Midbrain (tissue), 1 donor: Measurements from ENCODE around the gene SEMA5A.

Experiments used
- DNase-seq: peaks from one replicate; lab custom pipeline; 2025; lab: John Stamatoyannopoulos, UW

The SEMA5A gene

DNA sequence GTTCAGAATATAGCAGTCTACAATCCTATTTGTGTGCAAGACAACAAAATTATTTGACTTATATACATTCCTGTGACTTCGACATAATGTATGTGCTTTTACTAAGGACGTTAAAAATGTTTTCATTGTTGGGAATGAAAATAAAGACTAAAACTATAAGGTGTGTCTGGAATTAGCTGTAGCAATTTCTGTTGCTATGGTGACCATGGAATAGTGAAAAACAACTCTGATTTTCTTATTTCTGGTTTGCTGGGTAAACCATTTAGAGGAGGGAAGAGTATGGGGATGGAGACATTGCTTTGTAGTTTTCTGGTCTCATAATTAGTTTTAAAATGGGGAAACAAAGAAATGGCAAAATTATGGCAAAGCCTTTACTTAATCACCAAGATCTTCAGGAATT, 343.2 kb downstream of the SEMA5A start:
- DNase-seq = no peak

DNA sequence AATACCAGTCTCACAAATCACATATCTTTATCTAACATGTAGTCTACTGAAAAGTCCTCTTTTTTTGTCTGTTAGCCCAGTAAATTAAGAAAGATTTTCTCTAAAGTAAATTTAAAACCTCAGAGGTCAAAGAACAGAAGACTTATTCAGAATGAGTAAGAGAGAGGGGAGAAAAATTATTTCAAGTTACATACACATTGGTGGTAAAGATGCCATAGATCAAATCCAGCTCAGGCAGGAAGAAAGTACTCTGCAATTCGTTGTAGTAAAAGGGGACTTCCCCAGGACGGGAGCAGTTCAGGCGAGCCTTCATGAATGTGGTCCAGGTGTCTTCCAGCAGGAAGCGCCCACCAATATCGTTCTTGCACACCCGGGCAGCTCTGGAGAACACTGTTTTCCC, 344.1 kb downstream of the SEMA5A start:
- DNase-seq = no peak

DNA sequence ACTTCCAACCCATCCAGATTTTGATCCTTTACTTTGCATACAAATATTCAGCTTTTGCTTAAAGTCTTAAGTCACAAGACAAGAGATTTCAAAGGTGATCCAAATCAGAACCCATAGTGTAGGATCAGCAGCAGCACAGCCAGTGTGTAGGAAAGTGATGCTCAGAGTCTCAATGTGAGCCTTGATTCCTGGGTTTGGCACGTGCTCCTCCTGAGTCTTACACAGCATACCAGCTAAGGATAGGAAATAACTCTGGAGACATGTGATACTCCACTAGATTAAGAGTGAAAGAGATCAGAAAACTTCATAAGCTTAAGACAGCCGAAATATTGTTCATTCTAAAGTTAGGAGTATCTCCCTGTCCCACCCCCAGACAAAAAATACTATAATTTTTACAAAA, 344.9 kb downstream of the SEMA5A start:
- DNase-seq = no peak

DNA sequence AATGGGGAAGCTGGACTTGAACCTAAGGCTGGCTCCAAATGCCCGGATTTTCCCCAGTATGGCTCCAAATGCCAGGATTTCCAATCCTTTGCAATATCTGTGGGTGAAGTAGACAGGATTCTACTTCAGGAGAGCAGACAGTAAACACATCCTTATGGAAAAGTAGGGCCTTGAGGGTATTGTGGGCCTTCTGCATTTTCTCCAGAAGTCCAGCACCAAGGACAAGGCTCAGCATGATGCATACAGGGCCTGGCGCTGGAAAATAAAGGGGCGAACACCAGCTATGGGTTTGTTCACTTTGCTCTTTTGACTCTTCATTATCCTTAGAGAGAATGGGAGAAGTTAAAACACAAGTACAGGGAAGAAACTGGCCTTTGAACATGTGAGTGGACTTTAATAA, 347.5 kb downstream of the SEMA5A start:
- DNase-seq = no peak

DNA sequence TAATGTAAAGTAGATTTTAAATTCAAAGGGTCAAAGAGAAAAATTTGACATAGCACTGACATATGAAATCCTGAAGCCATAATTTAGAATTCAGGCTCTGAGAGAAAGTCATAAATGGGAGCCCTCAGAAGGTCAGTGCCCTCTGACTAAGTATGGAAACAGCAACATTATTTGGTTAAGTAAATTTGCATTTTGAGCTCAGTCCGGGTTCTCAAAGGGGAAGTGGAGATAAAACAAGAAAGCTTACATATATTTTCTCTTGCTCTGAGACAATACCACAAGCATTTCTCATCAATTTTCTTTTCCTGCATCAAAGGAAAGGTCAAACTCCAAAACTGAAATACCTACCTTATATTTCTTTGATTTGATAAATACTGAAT, 348.0 kb downstream of the SEMA5A start:
- DNase-seq = no peak

DNA sequence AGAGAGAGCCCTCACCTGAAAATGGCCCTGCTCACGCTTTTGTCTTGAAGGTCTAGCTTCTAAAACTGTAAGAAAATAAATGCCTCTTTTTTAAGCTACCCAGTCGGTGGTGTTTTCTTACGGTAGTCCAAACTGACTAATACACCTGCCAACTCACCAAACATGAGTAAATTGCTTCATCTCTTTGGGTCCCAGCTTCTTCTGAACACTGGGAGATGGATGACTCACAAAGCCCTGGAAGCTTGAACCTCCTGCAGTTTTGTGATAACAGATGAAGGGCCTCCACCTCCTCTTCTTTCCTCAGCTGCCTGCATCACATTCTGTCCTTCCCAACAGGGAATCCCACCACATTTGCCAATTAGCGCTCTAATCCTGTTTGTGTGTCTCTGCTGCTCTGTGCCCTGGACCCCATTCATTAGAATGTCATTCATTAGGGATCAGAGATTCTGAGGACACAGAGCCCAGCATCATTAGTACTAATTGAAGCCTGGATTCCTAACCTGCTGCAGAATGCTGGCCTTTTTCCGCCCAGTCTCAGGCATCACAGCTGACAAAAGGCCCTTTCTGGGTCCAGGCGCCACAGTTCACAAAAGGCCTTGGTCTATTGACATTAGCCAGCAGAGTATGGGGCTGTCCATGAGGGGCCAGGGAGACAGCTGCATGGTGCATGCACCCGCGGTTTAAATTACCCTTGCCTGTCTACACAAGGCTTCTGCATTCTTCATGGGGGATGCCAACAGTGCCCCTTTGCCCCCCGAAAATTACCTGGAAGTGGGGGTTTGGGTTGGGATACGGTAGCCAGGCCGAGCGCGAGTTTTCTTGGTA, 349.3 kb downstream of the SEMA5A start:
- no peak for DNase-seq

DNA sequence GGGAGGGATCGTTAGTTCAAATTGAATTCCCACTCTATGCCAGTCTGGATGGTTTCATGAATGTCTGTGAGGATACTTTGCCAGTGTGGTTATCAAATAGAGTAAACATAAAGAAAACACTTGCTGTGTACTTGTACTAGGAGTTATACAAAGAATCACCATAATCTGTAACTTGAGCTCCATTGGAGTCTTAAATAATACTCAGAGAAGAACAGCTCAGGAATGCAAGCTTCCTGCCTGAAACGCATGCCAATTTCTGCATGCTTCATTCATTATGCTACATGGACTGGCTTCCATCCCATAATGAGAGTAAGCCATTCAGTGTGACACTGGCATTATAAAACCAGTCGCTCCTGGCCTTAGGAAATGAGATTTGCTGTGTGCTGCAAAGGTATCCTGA, 351.4 kb downstream of the SEMA5A start:
- DNase-seq = no peak

DNA sequence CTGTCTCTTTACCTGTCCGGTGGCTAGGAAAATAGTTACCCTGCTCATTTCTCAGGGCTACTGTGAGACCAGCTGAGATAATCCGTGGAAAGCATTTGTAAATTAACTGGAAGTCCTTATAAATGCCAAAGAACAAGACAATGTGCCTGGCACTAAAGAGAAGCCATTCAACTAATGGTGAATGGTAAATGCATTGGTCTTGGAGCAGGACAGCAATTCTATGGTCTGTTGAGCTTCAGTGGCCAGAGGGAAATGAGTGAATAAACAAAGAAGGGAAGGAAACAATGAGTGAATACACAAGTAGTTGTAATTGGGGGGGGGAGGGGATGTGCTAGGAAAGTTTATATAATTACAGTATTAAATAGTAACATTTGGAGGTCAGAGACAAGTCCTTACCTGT, 353.6 kb downstream of the SEMA5A start:
- peak; percentile 38 for DNase-seq

DNA sequence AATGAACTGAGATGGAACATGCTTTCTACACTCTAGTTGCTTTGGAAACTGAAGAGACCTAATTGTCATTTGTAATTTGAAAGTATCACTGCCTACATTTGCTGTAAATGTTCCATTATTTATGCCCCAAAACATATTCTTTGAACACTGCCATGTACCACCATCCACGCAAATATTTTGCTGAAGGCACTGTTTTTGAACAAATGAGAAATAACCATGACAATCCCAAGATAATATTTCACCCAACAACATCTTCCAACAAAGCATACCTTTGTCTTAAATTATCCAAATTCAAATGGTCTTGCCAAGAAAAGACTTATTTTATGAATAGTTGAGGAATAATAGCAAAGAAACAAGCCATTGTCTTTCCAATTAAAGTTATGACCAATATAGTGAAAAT, 356.2 kb downstream of the SEMA5A start:
- DNase-seq = no peak

DNA sequence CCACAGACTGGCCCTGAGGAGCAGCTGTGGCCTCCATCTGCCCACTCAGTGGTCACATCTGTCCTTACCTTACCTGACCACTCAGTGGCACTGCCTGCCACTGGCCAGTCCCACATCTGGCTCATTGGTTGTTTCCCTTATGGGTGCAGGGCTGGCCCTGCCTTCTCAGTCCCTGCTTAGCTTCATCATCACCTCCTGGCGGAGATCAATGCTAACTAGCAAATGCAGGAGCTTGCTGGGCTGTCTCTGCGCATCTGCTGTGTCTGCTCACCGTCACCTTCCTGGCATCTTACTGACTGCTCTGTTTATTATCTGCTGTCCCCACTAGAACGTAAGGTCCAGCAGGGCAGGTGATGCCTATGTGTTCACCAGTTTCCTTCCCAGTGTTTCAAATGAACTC, 356.9 kb downstream of the SEMA5A start:
- no peak for DNase-seq

DNA sequence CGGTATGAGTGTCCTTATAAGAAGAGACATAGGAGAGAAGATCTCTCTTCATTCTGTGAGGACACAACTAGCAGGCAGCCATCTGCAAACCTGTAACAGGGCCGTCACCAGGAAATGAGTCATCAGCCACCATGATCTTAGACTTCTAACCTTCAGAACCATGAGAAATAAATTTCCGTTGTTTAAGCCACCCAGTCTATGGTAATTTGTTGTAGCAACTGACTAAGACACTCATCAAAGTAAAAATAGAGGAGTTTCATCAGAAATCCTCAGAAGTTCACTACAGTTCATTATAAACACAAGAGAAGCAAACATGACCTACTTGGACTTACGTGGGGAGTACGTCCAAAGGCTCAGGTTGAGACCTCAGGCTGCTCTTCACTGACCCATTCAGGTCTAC, 357.7 kb downstream of the SEMA5A start:
- DNase-seq = no peak

DNA sequence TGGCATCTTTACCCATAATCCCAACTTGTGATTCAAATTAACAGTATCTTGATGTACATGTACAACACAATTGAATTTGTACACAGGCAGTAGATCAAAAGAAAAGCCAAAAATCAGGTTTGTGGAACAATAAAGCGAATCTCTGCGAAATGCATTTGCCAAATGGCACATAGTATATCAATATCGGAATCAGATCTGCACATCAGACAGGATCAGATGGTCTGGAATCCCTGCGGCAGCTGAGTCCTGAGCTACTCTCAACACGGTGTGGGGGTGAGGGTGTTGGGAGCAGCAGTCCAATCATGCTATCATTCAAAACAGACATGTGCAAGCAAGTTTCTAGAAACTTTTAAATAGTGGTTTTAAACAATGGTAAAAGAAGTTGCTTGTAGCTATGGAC, 358.3 kb downstream of the SEMA5A start:
- DNase-seq = no peak

DNA sequence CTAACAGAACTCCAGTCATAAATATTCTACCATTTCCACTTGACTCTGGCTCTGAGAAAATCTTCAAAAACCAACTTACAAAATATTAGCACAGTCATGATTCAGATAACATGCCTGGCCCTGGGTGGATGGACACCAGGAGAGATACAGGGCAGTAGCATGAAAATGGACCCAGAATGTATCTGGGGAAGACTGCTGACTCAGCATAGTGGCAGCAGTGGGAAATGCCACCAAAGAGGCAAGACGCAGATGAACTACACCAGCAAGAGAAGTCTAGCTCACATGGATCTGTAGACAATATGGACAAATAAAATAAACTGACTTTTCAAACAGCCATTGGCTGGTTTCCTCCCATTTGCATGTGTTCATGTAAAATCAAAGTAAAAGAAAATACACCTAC, 359.8 kb downstream of the SEMA5A start:
- no peak for DNase-seq

DNA sequence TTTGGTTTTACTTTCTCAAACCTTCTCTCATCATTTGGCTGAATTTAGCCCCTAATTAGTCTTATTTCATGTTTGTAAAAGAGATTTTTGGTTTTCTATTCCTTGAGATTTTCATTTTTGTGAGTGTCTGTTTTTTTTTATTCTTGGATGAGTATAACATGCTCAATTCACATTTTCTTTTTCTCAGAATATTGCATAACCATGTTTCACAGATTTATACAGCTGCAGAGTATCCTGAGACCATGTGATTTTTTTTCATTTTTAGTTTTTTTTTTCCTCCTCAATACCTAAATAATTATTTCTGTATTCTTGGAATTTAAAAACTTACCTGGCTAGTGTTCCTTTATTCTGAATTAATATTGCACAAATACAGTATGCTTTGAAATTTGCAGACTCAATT, 361.9 kb downstream of the SEMA5A start:
- no peak for DNase-seq

DNA sequence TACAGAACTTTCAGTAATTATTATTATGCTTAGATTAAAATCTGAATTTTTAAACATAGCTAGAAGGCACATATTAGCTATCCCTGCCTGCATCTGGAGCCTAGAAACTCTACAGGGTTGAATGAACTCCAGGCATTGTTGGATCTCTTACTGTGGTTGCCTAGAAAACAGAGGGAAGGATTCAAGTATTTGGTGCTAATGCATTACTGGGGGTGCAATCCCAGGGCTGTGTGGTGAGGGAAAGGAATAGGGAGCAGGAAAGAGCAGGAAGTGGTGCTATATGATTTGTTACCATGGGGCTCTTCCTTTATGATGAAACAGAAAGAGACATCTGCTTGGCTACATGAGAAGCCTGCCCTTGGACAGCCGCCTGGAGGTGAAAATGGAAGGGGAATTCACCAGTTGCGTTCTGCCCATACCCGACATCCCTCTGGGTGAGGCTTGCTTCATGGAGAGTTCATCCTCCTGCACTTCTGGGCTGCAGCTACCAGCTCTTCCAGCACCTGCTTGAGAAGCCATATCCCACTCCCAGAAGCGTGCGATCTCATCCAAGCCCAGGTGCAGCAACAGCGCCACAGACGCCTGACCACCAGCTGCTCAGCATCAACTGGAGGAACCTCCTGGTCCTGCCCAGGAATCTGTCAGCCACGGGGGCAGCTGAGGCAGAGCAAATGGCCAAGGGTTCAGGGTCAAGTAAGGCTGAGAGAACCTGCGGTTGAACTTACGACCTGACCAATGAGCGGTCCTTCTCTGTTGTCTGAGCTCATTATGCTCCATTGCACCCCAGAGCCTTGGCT, 362.8 kb downstream of the SEMA5A start:
- DNase-seq = no peak

DNA sequence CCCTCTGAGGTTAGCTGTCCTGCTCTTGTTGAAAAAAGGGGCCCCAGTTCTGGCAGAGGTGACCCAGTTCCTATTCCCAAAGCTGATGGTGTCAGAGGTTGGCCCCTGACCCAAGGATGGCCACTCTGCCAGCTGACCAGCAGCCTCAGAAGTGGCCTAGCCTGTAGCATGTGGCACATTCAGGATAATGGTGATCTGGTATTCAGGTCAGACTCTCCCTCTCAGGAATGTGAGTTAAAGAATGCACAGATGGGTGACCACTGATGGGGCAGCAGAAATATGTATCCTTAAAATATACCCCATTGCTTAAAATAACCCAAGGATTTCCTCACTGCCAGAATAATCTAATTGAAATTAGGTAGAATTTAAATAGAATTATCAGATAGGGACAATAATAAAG, 369.2 kb downstream of the SEMA5A start:
- DNase-seq = no peak

DNA sequence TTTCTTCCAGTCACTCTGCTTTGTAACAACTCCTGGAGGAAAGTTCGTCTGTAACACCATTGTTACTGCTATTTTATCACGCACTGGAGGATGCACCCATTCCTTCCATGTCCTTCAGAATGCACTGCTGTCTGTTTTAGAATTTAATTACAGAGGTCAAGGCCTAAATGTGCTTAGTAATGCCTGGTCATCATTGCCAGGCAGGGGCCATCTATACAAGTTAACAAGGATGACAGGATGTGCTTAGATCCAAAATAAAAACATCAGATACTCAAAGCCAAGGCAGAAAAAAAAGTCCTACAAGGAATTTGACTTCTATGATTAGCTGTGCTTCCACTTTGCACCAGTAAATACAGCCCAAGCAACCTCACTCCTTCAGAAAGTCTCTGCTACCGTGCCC, 371.4 kb downstream of the SEMA5A start:
- DNase-seq = no peak

DNA sequence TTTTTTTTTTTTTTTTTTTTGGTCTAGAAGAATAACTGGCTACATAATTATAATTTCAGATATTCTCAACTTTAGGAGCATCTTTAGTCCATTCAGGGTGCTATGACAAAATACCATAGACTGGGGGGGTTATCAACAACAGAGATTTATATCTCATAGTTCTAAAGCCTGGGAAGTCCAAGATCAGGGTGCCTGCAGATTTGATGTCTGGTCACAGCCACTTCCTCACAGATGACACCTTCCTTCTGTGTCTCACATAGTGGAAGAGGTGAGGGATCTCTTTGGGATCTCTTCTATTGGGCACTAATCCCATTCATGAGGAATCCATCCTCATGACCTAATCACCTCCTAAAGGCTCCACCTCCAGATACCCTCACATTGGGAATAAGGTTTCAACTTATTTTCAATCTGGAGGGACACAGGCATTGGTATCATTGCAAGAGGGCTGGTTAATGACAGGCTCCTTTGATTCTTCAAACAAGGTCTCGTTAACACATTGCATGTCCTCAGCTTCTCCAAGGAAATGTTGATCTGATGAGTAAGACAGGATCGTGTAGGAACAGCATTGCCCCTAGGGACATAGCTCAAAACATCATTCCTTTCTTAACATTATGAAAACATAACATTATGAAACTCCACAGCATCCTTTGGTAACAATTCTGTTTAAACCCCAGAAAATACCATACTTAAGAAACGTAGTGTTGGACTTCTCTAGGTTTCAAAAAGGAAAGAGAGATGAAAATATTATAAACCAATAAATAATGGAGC, 372.4 kb downstream of the SEMA5A start:
- no peak for DNase-seq

DNA sequence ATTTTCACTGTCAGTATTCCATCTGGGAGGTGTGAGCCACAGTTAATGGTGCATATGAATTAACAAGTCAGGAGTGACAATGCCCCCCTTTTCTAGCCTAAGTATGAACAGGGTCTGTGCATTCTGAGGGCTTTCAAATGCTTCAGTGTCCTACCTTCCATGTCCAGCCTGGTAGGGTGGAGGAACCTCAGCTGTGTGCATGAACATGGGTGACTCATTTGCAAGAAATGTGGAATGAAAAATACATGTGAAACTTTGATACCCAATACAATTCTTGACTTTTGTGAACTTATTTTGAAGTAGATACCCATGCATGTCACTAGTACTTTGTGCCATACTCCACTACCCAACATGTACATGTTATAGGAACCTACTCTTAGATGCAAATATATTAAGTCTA, 375.8 kb downstream of the SEMA5A start:
- DNase-seq = no peak

DNA sequence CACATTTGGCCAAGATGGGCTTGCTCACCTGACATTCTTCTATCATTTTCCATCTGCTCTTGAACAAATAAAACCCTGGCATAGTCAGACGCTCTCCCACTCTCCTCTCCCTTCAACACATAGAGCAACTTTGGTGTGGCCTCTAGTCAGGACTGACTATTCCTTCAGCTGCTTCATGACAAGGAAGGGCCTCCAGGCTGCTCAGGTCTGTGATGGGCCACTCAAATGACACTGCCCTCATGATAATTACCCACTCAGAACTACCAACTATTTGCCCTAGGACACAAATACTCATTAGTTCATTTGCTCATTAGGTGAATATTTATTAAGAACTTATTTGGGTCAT, 376.3 kb downstream of the SEMA5A start:
- DNase-seq = no peak

DNA sequence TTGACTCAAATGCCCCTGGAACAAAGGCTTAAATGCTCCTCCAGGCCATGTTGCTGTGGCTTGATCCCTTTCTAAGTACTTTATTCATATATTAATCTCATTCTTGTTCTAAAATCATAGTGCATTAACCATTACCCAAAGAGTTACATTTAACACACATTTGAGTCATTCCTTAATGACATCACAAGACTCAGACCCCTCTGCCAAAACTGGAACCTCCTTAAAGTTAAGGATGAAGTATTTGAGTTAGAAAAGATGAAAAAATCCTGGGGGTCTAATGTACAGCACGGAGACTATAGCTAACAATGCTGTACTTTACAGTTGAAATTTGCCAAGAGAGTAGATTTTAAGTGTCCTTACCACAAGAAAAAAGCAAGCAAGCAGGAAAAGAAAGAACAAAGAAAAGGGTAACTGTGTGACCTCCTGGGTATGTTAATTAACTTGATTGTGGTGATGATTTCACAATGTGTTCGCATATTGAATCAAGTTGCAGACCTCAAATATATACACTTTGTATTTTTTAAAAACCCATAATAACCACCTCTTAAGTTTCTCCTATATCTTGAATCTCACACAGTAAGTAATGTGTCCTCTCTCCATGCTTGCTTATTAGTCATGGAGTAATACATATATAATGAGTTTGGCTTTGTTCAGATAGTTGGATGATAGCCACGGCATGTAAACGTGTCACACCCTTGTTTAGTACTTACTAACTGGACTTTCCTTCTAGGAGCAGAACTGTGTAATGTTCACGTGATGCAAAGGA, 376.9 kb downstream of the SEMA5A start:
- DNase-seq = no peak
